GM18520 (cell line): ENCODE results near the gene RPL3.

Experiments used
- ATAC-seq: cut with Tn5 transposase; IDR thresholded peaks from one replicate; pipeline ENCODE4 v1.9.1; 2021; ENCODE audit not compliant: unreplicated experiment

Gene RPL3

DNA sequence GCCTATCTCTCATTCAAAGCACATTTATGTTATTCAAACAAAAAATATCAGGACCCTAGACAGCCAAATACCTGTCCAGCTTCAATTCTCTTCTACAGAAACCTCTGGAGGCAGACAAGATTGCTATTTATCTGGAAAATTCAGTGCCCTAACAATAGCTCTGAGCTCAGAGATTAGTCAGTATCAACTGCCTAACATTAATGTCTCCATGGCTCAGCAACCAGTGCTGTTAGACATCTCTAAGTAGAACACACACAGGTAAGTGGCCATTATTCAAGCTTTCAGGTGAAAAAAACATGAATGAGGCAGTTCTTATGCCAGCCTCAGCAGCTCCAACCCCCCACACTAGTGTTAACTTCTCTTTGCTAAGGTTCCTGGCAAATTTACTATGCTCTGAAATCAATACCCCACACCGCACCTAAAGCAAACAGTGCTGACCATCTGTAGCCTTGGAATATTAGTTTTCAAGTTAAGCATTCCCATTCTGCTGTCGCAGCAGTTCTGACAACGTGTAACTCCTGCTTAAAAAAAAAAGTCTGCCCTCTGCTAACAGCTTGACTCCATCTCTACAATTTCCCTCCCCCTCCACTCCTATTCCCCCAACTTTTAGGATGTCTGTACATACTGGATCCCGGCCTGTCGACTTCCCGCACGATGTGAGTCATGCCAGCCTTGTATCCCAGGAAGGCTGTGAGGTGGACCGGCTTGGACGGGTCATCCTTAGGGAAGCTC, 1.5 kb downstream of the RPL3 start:
- ATAC-seq = no peak

- no peak for ATAC-seq
These were observed 2.2 kb downstream of the RPL3 start for GRCh38 chr22:39317084-39317774.

DNA sequence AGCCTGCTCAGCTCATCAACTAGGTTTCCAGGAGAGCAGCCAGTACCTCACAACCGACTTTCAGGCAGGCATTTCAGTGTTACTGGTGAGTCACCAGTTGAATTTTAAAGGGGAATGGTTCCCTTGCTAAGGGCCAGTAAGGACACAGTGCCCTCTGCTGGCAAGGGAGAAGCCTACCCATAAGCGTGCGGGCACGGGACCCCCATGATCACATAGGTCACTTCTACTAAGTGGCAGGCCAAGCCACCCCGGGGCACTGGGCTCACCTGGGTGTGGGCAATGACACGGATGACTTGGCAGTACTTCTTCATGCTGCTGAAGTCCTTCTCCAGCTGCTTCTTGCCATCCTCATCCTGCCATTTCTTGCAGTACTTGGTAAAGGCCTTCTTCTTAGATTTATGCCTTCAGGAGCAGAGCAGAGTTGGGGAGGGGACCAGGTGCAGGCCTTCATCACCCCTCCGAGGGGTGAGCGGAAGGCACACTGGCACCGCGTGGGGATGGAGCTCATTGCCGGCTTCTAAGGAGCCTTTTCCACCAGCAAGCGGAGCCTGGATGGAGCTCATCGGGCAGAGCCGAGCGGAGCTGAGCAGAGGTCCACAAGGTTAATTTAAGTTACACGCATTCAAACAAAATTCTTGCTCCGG, 2.9 kb downstream of the RPL3 start:
- ATAC-seq = no peak

DNA sequence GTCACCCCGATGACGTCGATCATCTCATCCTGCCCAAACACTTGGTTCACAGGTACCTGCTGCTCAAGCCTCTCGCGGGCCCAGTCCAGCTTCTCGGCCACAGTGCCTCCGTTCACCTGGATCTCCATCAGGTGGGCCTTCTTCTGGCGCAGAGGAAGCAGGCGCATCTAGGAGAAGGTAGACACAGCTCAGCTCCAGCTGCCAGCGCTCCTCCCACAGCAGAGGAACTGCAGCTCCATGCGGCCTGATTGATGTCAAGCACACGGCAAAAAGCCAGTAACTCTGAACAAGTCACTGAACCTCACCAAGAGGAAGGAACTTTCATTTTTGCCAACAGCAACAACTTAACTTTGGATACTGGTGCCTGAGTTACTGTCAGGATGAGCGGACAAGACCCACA, 4.0 kb downstream of the RPL3 start:
- no peak for ATAC-seq

- ATAC-seq = no peak
These were observed 5.0 kb downstream of the RPL3 start for GRCh38 chr22:39314251-39314971.

GRCh38 chr22:39313258-39314001, 6.0 kb downstream of the RPL3 start:
- ATAC-seq = no peak

GRCh38 chr22:39312410-39312809, 7.0 kb downstream of the RPL3 start:
- ATAC-seq = no peak

GRCh38 chr22:39311592-39312400, 7.6 kb downstream of the RPL3 start:
- ATAC-seq = no peak

DNA sequence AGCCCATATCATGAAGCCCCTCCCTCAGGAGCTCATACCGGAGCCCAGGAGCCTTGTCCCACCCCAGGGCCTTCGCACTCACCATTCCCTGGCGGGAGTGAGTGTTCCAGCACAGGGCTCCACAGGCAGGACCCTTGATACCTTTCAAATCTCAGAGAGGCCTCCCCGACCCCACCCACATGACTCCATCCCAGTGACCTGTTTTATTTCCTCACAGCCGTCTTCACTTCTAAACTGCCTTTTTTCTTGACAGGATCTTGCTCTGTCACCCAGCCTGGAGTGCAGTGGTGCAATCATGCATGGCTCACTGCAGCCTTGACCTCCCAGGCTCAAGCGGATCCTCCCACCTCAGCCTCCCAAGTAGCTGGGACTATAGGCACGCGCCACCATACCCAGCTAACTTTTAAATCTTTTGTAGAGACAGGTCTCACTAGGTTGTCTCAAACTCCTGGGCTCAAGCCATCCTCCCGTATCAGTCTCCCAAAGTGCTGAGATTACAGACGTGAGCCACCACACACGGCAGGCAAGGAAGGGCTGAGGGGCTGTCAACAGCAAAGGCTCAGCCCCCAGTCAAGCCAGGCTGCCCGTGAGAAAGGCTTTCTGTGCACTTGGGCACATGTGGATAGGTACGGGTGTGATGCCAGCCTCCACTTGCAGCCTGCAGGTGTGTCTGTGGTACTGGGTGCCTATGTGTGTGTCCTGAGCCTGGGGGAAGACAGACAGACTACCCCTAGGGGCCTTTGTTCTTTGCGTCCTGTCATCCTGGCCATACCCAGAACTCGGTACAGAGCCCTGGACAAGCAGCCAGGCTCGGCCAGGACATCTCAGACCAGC, 9.3 kb downstream of the RPL3 start:
- no peak for ATAC-seq

GRCh38 chr22:39309364-39309861, 10.0 kb downstream of the RPL3 start:
- ATAC-seq = no peak

DNA sequence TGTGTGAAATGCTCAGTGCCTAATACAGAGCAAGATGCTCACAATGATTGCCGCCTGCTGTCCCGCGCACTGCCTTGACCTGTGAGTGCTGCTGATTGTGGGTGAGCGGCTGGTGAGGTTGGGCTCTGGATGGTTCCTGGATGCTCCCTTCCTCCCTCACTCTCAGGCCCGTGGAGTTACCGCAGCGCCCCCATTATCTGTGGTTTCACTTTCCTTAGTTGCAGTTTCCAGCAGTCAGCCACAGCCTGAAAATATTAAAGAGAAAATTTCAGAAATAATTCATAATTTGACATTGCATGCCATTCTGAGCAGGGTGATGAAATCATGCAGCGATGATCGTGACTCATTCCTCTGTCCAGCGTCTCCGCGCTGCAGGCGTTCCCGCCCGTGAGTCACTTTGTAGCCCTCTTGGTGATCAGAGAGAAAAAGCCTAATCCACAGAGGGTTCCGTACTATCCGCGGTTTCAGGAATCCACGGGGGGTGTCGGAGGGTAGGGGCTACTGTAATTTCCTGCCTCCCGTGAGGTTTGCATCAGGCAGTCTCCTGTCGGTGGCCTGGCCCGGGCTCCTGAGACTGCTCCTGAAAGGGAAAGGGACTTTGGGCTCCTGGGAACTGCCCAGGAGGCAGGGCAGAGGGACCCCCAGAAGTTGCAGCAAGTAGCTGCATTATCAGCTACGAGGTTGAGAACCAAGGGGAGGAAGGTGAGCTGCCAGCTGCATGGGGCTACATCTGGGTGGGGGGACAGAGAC, 10.6 kb downstream of the RPL3 start:
- no peak for ATAC-seq

DNA sequence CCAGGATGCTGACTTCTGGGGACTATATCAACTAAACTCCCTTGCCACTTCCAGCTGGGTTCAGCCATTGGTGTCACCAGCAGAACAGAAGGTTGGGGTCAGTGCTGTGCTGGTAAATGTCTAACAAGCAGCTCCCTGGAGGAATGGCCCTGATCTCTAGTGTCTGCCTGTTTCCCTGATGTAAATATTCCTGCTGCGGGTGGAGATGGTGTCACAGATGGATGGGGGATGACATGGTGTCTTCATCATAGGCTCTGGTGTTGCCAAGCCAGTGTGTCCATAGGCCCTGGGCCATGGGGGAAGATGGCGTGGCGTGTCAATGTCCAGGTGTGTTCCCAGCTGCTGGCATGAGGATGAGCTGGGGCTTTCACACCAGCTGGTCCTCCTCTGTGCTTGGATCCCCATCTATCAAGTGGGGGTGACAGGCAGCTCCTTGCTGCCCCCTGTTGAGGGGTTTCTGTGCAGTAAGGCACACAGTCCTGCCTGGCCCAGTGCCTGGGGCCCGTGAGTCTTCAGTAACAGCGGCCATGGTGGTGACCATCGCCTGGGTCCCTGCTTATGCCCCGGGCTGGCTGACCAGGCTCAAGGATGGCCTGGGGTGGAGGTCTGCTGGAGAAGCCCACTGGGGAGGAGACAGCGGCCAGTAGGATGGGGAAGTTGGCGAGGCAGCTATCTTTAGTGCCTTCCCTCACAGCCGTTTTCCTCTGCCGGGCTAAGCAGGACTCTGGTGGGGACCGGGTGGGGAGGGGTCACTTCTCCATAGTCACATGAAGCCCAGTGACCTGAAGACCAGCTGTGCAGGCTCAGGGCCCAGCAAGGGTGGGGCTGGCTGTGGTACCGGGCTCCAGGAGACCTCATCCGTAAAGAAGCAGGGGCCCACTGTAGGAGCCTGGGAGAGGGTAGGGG, 12.7 kb downstream of the RPL3 start:
- ATAC-seq = no peak

- ATAC-seq = no peak
These were observed 15.3 kb downstream of the RPL3 start for GRCh38 chr22:39303892-39304671.

DNA sequence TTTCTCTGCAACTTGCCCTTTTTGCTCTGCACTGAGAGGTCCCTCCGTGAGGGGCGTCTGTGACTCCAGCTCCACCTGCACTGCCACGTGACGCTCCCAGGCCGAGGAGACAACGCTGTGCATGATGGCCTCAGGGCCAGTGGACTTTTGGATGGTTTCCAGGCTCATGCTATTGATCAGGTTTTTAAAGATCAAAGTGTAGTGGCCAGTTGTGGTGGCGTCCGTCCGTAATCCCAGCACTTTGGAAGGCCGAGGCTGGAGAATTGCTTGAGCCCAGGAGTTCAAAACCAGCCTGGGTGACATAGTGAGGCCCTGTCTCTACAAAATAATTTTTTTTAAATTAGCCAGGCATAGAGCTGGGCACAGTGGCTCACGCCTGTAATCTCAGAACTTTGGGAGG, 16.1 kb downstream of the RPL3 start:
- ATAC-seq = no peak

GRCh38 chr22:39302431-39302960, 16.9 kb downstream of the RPL3 start:
- no peak for ATAC-seq

DNA sequence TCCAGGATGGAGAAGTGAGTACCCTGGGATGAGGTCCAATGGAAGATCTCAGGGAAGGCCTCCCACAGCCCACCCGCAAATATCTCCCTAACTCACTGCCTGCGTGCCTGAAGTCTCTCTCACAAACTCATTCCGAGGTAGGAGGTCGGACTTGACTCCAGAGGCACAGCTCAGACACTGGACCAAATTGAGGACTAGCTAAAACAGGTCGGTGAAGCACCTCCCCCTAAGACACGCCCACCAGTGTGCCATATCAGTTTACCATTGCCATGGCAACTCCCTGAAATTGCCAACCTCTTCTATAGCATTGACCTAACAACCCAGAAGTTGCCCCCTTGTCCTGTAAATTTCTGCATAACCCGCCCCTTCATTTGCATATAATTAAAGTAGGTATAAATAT, 17.5 kb downstream of the RPL3 start:
- no peak for ATAC-seq
